OCI-M2 (cell line): ENCODE data around the gene NEK6.

ENCODE experiments used
- DNase-seq: peaks from one replicate; lab custom pipeline; 2025; ENCODE audit not compliant: unreplicated experiment; lab: John Stamatoyannopoulos, UW

The NEK6 gene

DNA sequence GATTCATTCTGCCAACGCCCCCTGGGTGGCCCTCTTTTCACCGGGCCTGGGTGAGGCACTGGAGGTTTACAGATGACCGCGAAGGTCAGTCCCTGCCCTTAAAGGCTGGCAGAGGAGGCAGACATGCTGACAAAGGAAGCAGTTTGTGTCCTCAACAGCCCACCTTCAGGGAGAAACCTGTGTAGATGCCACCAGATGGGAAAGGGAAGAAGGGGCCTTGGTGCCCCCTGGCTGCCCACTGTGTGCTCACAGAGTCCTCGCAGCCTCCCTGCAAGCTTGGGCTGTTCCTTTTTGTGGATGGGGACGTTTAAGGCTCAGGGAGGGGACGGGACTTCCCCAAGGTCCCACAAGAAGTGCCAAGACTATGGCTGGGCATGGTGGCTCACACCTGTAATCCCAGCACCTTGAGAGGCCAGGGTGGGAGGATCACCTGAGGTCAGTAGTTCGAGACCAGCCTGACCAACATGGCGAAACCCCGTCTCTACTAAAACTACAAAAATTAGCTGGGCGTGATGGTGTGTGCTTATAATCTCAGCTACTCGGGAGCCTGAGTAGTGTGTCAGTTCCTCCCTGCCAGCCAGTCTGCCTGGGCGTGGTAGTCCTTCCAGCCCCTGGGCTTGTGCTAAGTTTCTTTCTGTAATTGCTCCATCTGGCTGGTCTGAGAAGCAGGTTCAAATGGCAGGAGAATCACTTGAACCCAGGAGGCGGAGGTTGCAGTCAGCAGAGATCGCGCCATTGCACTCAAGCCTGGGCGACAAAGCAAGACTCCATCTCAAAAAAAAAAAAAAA, 36.2 kb downstream of the NEK6 start:
- no peak for DNase-seq

DNA sequence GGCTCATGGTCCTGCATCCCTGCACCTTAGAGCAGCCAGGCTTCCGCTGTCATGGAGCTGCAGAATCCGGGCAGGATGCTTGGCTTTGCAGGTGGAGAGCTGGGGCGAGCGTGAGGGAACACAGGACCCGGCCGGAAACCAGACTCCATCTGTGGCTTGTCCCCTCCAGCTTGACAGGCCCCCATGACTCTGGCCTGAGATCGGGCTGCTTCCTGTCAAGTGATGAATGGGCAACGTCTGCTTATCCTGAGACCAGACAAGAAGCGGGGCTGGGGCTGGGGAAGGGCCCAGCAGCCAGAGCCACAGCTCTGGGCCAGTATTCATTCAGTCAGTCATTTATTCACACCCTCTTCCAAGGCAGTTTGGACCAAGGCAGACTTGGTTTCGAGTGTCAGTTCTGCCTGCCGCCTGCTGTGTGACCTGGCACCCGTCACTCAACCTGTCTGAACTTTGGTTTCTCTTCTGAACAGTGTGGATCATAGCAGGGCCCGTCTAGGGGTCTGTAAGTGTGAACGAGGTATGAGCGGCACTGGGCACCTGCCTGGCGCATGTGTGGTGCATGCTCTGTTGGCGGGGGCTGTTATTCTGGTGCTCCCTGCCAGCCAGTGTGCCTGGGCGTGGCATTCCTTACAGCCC, 37.5 kb downstream of the NEK6 start:
- no peak for DNase-seq

DNA sequence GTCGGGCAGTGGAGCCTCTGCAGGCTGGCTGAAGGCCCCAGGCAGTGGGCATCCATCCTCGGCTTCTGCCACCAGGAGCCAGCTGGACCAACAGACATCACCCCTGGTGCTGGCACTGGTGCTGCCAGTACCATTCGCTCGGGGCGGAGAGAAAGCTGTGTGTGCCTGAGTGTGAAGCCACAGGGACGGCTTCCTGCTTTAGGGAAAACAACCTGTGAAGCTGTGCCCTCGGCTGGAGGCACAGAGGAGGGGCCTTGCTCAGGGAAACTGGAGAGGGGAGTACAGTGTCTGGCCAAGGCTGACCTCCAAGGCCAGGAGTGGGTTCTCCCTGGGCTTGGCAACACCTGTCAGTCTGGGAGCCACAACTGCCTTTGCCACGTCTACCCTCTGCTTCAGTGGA, 38.3 kb downstream of the NEK6 start:
- DNase-seq = no peak

DNA sequence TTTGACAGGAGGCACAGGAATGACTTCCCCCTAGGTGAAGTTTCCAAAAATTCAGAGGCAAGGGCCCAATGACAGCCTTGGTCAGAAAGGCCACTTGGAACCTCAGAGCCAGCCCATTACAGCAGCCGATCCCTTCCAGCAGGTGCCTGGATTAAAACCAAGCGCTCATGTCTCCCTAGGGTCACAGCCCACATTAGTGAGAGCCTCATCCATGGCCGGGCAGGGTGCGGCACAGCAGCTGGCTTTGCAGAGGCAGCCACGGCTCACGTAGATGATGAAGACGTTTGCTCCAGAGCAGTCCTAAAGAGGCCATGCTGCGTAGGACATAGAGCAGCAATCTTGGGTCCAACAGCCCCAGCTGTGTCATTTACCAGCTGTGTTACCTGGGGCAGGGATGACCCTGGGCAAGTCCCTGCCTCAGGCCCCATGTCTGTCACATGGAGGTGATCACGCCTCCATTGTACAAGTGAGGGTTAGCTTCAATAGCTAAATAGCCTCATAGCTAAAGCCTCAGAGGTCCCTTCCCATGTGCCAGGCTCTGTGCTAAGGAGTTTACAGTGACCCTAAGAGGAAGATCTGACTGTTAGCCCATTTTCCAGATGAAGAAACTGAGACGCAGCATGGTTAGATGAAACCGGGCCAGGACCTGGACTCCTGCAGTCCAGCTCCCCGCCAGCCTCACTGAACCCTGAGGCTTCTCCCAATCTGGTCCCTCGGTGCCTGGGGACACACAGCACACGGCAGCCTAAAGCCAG, 39.2 kb downstream of the NEK6 start:
- DNase-seq = no peak

DNA sequence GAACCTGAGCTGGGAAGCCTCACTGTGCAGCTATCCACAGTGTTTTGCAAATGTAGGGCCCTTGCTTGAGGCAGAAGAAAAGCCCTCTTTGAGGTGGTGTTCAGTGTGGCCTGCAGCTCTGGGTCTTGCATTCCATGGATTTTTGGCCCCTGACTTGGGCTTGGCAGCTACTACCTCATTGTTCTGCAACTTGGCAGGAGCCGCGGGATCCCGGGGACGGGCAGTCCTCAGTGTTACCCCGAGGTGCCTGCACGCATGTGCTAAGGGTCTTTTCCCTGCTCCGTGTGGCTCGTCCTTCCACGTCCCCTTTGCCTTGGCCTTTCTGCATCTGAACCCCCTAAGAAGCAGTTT, 39.8 kb downstream of the NEK6 start:
- DNase-seq = no peak

DNA sequence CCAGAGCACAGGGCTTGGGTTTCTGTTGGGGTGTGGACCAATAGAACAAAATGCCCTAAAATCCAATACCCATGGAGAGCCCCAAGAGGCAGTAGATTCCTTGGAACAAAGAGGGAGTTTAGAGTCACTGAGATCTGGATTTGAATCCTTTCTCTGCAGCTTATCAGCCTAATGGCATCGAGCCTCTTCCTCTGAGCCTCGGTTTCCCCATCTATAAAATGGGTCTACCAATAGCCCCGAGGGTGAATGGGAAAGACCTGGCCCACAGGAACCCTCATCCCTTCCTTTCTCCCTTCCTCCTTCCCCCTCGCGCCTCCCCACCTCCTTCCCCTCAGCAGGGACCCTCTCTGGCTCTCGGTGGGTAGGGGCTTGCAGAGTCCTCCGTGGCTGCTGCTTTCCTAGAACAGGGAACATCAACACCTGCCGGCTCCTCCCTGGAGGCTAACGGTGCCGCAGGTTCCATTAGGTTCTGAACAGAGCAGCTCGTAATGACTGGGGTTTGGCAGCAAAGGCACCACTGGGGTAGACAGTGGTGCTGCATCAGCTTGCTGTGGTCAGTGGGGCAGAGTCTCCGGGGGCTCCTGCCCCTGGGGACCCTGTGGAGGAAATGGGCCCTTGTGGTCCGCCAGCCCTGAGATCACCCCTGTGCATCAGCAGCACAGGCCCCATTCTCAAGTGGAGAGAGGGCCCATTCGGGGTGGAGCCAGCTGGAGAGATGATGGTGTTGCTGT, 40.3 kb downstream of the NEK6 start:
- DNase-seq = no peak

DNA sequence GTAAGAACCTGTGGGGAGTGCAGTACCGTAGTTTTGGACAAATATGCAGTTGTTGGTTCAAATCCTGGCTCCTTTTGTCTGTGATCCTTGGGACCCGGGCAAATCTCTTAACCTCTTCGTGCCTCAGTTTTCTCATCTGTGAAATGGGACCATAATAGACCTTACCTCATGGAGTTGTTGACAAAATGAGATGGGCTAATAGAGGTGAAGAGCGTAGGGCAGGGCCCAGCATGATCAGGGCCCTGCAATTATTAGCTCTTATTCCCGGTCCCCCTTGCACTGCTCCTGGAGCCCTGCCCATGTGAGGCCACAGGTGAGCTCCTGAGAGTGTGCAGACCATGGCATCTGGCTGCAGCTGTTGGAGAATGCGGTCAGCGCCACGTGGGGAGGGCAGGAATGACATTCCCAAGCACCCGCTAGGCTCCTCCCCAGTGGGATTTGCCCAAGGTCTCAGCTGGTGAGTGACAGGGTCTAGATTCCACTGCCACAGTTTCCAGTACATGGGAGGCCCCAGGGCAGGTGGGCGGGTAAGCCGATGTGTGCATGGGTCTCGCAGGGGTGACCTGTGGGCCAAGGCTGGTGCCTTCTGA, 41.0 kb downstream of the NEK6 start:
- no peak for DNase-seq

DNA sequence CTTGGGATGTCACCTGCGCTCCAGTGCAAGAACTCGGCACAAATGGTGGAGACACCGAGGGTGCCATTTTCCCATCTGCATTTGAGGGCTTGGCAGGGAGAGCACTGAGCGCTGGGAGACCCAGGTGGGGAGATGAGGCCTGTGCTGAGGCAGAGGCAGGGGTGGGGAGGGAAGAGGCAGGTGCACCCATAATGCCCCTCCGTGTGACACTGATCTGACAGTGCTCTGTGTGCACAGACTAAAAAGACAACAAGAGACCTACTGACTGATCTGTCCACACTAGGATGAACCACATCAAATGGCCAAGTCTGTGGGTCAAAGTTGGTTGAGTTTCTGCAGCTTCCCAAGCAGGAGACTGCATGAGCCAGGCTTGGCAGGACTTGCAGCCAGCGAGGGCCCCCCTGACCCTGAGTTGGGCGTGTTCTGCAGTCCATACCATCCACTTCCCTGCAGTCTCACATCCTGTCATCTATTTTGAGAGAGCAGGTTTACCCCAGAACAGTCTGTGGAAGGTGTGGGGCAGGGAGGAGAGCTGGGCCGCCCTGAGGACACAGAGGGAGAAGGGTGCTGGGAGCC, 41.9 kb downstream of the NEK6 start:
- no peak for DNase-seq

DNA sequence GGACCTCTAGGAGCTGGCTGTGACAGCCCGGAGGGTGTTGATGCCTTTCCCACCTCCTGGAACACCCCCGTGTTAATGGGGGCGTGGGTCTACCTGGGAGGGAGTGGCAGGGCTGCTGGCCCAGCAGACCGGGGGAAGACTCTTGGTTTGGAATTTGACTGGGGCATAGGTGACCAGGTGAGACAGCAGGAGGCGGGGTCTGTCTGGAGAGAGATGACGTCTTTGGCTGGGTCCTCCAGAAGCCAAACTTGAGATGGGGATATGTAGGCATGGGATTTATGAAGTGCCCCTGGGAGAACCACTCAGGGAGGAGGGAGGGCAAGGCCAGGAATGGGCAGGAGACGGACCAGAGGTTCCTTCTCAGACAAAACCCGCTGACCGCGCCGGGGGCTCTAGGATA, 42.6 kb downstream of the NEK6 start:
- DNase-seq = no peak

DNA sequence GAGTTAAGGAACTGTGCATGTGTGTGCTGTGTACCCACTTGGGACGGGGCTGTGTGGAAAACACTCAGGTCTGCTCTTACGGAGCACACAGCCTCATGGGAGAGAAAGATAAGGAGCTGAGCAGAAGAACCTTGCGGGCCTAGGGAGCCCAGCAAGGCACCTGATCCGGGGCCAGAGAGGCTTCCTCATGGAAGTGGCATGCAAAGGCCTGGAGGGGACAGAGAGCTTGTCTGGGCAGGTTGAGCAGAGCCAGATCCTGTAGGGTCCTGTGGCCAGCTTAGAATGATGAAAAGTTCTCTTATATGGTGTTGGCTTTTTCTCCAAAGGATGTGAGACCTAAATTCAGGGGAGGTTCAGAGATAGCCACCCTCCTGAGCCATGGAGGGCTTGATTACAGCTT, 45.2 kb downstream of the NEK6 start:
- no peak for DNase-seq

DNA sequence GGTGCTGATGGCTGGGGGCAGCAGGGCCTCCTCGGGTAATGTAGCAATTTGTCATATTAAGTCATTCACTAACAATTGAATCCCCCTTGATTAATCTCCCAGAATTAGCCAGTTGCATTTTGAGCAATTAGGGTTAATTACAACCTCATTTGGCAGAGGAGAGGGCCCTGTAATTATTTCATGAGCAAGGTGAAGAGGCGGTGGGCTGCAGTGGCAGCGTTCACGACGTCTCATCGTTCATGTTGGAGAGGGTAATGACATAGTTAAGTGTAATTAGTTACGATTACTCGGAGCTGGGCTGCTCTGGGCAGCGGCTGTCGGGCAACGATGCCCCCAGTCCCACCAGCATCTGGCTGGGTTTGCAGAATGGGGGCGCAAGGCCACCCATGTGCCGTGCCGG, 46.0 kb downstream of the NEK6 start:
- DNase-seq = no peak

DNA sequence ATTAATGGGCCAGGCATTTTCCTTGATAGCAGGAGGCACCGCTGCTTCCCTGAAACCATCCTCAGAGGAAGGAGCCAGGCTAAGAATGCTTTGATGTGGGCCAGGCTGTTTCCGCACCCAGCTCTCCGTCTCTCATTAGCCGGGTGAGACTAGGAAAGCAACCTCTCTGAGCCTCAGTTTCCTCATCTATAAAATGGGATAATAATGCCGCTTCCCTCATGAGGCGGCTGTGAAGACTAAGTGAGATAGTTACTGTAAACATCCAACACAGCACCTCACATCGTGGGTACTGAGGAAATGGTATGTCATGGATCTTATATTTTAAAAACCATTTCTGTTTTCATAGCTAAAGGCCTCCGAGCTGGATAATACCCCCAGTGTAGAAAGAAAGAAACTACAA, 46.5 kb downstream of the NEK6 start:
- no peak for DNase-seq

DNA sequence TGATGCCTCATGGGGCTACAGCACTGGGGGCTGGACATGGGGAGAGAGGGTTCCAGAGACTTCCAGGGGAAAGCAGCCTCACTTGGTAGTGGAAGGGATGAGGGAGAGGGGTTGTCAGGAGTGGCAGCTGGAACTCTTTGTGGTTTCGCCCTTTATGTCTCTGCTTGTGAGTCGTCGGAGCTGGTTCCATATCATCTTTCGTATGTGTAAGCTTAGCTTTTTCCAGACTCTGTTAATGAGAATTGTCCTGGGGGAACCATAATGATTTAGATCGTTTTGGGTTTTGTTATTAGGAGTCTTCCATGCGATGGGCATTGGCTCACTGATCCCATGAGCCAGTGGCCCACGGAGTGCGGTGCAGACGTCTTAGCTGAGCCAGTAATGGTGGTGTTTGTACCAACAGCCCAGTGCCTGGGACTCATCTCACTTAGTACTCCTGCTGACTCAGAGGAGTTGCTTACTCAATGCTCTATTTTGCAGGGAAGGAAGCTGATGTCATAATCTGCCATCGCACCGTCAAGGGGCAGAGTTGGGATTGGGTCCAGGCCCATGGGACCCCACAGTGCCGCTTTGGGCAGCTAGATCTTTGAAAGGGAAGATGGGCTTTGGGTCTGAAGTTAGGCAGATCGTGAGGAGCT, 48.5 kb downstream of the NEK6 start:
- DNase-seq = no peak

DNA sequence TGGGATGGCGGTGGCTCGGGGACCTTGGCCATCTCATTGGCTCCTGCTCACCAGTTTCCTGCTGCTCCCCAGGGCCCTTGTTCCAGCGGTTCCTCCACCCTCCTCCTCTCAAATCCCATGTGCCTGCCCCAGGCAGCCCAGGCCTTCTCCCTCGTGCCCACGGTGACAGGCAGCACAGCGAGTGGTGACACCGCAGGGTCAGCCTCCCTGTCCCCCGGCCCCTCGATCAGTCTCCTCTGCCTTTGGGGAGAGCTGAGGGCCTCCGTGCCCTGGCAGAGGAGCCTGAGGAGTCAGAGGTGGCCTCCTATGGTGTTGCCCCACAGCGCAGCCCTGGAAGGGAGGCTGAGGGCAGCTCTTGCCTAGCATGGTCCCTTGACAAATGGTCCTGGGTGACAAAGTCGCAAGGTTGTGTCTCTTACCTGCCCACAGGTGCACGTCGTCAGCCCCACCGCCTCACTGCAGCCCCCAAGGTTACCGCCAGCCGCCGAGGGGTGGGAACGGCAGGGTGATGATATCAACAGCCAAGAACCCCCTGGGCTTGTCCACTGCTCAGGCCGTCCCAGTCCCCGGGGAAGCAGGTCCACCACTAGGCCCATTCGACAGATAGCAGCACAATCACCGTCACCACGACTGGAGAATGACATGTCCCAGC, 49.8 kb downstream of the NEK6 start:
- DNase-seq = no peak

DNA sequence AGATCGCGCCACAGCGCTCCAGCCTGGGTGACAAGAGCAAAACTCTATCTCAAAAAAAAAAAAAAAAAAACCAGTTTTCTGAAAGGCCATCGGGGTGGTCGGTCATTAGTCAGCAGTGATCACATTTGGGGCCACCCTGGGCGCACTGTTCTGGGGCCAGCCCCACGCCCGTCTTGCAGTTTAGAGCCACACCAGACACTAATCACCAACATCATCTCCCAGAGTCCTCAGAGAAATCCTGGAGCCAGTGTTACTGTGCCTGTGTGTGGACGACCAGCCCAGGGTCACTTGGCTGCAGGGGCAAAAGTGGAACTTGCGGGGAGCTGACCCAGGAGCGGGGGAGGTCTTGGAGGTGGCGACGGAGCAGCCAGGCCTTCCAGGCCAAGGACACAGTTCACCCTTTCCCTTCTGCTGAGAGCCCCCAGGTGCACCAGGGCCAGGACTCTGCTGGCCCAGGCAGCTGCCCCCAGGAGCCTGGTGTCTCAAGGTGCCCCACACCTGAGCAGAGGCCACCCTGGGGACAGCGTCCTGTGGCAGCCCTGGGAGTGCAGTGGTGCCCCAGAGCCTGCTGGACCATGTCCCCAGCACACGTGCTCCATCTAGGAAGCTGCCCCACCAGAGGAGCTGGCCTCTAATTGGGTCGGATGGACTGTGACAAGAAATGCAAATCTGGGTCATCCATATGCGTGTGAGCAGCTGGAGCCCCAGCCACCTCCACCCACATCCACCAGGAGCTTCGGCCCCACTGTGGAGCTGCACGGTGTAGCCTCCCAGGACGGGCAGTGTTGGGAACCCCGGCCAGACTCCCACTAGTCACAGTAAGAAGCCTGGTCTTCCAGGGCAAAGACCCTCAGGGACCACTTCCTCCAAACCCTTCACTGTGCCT, 51.1 kb downstream of the NEK6 start:
- DNase-seq = no peak

DNA sequence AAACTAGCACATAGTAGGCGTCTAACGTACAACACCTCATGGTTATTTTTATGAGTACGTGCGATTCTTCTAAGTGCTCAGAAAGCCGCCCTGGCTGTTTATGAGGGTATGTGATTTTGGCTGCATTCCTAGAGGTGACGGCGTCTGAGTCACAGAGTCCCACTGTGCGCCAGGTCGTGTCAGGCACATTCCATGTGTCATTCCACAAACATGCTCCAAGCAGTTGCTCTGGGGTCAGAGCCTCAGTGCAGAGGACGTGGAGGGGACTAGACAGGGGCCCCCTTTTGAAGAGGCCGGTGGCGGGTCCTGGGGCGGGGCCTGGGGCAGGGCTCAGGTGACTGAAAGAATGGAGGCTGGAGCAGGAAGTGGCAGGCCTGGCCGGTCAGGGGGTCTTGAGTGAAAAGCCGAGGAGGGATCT, 51.9 kb downstream of the NEK6 start:
- no peak for DNase-seq

DNA sequence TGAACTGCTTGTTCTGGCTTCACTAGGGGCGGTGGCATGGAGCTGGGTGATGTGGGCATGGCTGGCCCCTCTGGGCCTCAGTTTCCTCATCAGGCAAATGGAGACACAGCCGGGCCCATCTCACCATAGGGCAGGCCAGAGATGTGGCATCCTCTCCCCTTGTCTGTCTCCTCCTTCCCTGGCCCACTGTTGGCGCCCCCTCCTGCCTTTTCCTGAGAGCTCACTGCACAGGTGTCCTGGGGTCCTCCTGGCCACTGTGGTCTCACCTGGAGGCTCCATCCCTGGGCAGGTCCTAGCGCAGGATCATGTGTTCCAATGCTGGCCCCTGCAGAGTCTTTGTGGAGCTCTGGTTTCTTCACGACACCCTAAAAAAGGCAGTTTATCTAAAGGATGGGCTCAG, 53.5 kb downstream of the NEK6 start:
- no peak for DNase-seq

DNA sequence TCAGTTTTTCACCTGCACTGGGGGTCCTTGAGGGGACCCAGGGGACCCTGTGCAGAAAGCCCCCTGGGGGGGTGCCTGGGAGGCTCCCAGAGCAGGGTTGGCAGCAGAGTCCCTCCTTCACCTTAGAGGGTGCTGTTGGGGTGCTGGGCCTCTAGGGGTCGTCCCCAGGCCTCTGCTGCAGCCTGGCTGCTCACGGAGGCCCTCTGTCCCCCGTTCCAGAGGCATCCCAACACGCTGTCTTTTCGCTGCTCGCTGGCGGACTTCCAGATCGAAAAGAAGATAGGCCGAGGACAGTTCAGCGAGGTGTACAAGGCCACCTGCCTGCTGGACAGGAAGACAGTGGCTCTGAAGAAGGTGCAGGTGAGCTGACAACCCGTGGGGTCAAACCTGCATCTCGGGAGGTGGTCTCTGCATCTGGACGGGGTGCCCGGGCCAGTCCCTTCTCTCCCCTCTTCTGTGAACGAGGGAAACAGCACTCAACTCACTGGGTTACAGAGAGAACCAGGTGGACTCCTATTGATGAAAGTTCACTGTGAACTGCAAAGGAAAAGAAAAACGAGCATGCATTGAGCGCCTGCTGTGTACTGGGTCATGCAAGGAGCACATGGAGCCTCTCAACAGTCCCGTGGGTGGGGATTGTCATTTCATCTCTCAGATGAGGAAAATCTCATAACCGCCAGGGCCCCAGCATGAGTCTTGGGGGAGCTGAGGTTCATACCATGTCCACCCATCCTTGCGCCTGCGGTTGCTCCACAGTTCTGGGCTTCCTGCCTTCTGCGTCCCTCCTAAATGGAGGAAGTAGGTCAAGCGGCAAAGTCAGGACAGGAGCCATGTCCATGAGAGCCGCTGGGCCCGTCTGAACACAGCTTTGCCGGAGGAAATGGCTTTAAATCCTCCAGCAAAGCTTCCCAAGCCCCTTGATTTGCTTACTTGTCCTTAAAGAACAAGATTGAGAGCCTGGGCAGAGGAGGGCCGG, 54.8 kb downstream of the NEK6 start:
- no peak for DNase-seq
